Measurements from ENCODE around the gene KCNAB1.

The KCNAB1 gene

DNA sequence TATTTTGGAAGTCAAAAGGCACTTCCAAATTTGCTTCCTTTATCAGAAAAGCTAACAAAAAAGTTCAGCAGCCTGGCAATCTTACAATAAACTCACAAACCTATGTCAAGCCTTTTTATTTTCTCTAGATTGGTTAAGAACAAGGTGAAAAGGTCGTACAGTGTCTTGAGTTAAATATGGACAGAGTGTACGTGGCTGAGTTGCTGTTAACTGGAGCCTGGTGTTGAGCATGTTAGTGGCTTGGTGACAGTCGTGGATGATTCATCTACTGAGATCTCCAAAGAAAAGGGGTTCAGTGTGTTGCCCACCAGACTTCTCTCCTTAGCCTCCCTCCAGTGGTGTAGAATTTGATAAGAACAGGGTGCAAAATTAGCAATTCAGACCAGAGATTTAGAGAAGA lies 344.8 kb downstream of the KCNAB1 start:
- no peaks in the 10 kb centered on the region for H3K79me2 ChIP-seq (ENCODE audit: insufficient read depth, low read length)
- no peak overlapping the region for H3K4me2 ChIP-seq (ENCODE audit: low read depth, low read length, poor library complexity, severe bottlenecking)
- H3K36me3 ChIP-seq (ENCODE audit: insufficient read depth, low read length) = no peaks in the 10 kb centered on the region
- H3K4me3 ChIP-seq (ENCODE audit: low read length, poor library complexity, severe bottlenecking) = no peak overlapping the region
- no peaks in the 10 kb centered on the region for H3K27me3 ChIP-seq (ENCODE audit: insufficient read depth, low read length, poor library complexity, severe bottlenecking)
- H3K9ac ChIP-seq (ENCODE audit: low read depth, low read length, poor library complexity, severe bottlenecking) = no peak overlapping the region
- no peaks in the 10 kb centered on the region for H4K20me1 ChIP-seq (ENCODE audit: insufficient read depth, low read length, poor library complexity, severe bottlenecking)
- no peaks in the 10 kb centered on the region for H3K9me2 ChIP-seq (replicated peaks; ENCODE audit: low read depth, low read length)
- H2AFZ ChIP-seq (ENCODE audit: low read length) = no peak overlapping the region
- no peaks in the 10 kb centered on the region for H3K9me3 ChIP-seq (ENCODE audit: insufficient read depth, low read depth, low read length)
- no peaks in the 10 kb centered on the region for H3F3A ChIP-seq (ENCODE audit: low read depth)
- no peaks in the 10 kb centered on the region for H3K4me1 ChIP-seq (ENCODE audit: insufficient read depth, low read length, poor library complexity, severe bottlenecking)
- TF ChIP-seq EZH2phosphoT487 (IDR thresholded peaks at IDR 0.05; ENCODE audit: borderline replicate concordance) = no peak
- TF ChIP-seq, protein P1, sequence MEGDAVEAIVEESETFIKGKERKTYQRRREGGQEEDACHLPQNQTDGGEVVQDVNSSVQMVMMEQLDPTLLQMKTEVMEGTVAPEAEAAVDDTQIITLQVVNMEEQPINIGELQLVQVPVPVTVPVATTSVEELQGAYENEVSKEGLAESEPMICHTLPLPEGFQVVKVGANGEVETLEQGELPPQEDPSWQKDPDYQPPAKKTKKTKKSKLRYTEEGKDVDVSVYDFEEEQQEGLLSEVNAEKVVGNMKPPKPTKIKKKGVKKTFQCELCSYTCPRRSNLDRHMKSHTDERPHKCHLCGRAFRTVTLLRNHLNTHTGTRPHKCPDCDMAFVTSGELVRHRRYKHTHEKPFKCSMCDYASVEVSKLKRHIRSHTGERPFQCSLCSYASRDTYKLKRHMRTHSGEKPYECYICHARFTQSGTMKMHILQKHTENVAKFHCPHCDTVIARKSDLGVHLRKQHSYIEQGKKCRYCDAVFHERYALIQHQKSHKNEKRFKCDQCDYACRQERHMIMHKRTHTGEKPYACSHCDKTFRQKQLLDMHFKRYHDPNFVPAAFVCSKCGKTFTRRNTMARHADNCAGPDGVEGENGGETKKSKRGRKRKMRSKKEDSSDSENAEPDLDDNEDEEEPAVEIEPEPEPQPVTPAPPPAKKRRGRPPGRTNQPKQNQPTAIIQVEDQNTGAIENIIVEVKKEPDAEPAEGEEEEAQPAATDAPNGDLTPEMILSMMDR (conservative IDR thresholded peaks at IDR 0.05; ENCODE audit: low read length) = no peak

- no peak overlapping the region for H2AFZ ChIP-seq (ENCODE audit: low read length)
- H3K9me3 ChIP-seq (ENCODE audit: insufficient read depth, low read depth, low read length) = no peaks in the 10 kb centered on the region
- TF ChIP-seq, protein P1 (conservative IDR thresholded peaks at IDR 0.05; ENCODE audit: low read length) = no peak
- TF ChIP-seq EZH2phosphoT487 (IDR thresholded peaks at IDR 0.05; ENCODE audit: borderline replicate concordance) = no peak
- no peaks in the 10 kb centered on the region for H3K79me2 ChIP-seq (ENCODE audit: insufficient read depth, low read length)
- no peaks in the 10 kb centered on the region for H3K9me2 ChIP-seq (replicated peaks; ENCODE audit: low read depth, low read length)
- H3K4me3 ChIP-seq (ENCODE audit: low read length, poor library complexity, severe bottlenecking) = no peak overlapping the region
- no peak overlapping the region for H3K4me2 ChIP-seq (ENCODE audit: low read depth, low read length, poor library complexity, severe bottlenecking)
- no peaks in the 10 kb centered on the region for H4K20me1 ChIP-seq (ENCODE audit: insufficient read depth, low read length, poor library complexity, severe bottlenecking)
- no peaks in the 10 kb centered on the region for H3F3A ChIP-seq (ENCODE audit: low read depth)
- no peaks in the 10 kb centered on the region for H3K27me3 ChIP-seq (ENCODE audit: insufficient read depth, low read length, poor library complexity, severe bottlenecking)
- H3K4me1 ChIP-seq (ENCODE audit: insufficient read depth, low read length, poor library complexity, severe bottlenecking) = no peaks in the 10 kb centered on the region
- H3K9ac ChIP-seq (ENCODE audit: low read depth, low read length, poor library complexity, severe bottlenecking) = no peak overlapping the region
- H3K36me3 ChIP-seq (ENCODE audit: insufficient read depth, low read length) = no peaks in the 10 kb centered on the region
Observed at GRCh38 chr3:156469456-156469855, 349.1 kb downstream of the KCNAB1 start.

DNA sequence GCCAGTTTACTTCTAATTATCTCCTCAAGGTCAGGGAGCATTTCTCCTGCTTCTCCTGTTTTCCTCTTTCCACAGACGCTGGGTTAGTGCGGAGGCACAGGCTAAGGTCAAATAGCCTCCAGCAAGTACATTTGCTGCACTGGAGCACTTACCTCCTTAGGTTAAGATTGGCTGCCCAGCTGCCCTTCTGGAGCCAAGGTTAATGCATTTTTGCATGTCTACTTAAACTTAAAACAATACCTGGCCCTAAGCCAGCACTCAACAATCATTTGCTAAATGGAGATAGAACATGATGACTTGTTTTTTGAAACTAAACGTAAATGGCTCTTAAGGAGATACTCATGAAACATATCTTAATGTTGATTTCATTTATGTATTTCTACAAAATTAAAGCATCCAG lies 351.1 kb downstream of the KCNAB1 start:
- Histone ChIP-seq H3K9me3 (ENCODE audit: insufficient read depth, low read depth, low read length) (no peaks in the 10 kb centered on the region), H3K4me1 (ENCODE audit: insufficient read depth, low read length, poor library complexity, severe bottlenecking) (no peaks in the 10 kb centered on the region), H3K4me3 (ENCODE audit: low read length, poor library complexity, severe bottlenecking) (no peak overlapping the region), H3F3A (ENCODE audit: low read depth) (no peaks in the 10 kb centered on the region), H2AFZ (ENCODE audit: low read length) (no peak overlapping the region), H3K9ac (ENCODE audit: low read depth, low read length, poor library complexity, severe bottlenecking) (no peak overlapping the region), H3K36me3 (ENCODE audit: insufficient read depth, low read length) (no peaks in the 10 kb centered on the region), H3K4me2 (ENCODE audit: low read depth, low read length, poor library complexity, severe bottlenecking) (no peak overlapping the region), H3K79me2 (ENCODE audit: insufficient read depth, low read length) (no peaks in the 10 kb centered on the region), H4K20me1 (ENCODE audit: insufficient read depth, low read length, poor library complexity, severe bottlenecking) (no peaks in the 10 kb centered on the region), H3K27me3 (ENCODE audit: insufficient read depth, low read length, poor library complexity, severe bottlenecking) (no peaks in the 10 kb centered on the region), H3K9me2 (replicated peaks; ENCODE audit: low read depth, low read length) (no peaks in the 10 kb centered on the region)
- no peak for TF ChIP-seq EZH2phosphoT487 (IDR thresholded peaks at IDR 0.05; ENCODE audit: borderline replicate concordance)
- TF ChIP-seq, protein P1 (conservative IDR thresholded peaks at IDR 0.05; ENCODE audit: low read length) = no peak

Measured in Loucy (cell line).